ENCODE measurements around the gene C1QTNF2.
"Not testable (repeated sequence)": the region's sequence is repeated elsewhere in the genome, so short reads cannot be mapped to it uniquely, and the experiment has no call there.

The C1QTNF2 gene

DNA sequence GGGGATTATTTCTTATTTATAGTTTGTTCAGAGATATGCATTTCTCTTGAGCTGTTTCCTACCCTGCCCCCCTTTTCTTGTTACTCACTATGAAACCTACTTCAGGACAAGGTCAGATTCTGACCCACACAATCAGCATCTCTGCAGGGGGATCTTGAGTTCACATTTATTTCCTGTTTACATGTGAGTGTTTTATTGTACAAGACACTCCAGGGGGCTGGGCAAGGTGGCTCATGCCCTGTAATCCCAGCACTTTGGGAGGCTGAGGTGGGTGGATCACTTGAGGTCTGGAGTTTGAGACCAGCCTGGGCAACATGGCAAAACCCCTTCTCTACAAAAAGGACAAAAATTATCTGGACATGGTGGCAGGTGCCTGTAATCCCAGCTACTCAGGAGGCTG lies 29.9 kb downstream of the C1QTNF2 start:
- FAIRE-seq: not testable (repeated sequence)

DNA sequence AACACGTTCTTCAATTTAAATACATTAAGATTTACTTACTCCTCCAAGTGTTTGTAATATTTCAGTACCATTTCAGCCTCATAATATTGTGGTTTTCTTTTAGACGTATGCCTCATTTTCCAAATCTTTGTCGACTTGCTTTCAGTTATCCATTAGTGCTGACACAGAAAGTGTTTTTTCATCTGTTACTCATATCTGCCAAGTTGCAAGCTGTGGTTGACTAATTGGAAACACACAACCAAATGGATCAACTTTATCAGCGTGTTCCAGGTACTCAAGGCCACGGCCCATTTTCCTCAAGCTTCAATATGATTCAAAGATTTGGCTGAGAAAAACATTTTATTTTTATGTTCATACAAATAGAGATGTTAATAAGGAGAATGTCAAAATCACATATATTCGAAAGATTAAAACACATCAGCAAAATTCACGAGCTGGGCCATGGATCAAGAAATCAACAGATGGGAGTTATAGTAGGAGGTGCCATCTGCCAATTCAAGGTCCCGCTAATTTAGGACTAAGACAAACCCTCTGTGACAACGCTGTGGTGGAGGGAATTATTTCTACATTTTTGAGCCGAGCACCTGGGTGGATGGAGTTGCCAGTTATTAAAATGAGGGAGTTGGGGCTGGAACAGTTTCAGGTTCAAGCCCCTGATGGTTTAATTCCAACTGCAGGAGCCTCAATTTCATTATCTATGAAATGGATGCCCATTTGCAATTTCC lies 30.9 kb downstream of the C1QTNF2 start:
- FAIRE-seq: no peak

DNA sequence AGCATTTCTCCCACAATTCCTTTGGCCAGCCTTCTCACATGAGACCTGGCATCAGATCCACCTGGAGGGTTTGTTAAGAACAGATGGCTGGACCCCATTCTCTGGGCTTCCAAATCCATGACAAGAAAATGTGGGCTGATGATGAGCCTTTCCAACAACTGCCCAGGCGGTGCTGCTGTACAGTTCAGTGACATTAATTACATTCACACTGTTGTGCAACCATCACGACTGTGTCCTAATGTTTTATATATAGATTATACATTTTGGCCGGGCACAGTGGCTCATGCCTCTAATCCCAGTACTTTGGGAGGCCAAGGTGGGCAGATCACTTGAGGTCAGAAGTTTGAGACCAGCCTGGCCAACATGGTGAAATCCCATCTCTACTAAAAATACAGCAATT lies 35.7 kb downstream of the C1QTNF2 start:
- not testable (repeated sequence) for FAIRE-seq

DNA sequence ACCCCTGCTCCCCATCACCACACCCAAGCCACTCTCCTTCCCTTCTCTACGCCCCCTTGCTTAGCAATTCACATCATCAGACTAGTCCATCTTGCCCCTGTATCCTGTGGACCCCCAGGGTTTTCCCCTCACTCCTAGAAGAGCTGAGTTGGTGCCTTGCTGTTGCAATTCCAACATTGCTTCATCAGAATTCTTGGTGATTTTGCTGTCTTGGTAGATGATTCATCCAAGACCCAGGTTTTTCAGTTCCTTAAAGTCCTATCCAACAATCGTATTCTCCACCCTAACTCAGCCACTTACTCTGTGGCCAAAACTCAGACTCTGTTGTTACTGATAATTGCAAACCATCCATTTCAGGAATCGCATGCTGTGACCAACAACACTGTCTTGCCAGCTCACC lies 36.7 kb downstream of the C1QTNF2 start:
- FAIRE-seq: no peak

DNA sequence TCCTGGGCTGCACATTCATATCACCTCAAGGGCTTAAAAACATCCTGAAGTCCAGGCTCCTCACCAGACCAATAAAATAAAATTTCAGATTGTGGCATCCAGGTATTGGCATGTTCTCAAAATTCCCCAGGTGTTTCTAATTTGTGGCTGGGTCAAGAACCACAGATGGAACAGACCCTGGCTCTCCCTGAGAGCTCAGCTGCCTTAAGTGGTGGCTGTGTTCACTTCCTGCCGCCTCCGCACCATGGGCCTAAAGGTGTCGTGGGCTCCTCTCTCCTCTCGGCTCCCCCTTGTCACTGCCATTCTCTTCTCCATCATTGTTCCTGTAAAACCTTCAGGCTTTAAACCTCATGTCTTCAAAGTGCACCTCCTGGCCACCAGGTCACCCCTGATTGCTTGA lies 40.2 kb downstream of the C1QTNF2 start:
- no peak for FAIRE-seq

DNA sequence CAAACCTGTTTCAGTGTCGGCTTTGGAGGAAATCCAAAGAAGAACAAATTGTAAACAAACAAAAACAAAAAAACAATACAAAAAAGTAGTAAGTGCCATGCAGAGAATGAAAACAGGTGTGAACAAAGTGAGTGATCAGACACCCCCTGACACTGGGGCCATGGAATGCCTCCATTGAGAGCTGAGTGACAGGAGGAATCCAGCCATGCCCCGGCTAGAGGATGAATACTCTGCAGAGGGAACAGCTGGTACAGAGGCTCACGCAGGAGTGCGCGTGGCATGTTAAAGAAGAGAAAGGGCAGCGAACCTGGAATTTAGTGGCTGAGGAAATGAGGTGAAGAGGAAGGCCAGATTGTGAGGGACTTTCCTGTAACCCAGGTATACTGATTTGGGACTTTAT lies 42.6 kb downstream of the C1QTNF2 start:
- no peak for FAIRE-seq

DNA sequence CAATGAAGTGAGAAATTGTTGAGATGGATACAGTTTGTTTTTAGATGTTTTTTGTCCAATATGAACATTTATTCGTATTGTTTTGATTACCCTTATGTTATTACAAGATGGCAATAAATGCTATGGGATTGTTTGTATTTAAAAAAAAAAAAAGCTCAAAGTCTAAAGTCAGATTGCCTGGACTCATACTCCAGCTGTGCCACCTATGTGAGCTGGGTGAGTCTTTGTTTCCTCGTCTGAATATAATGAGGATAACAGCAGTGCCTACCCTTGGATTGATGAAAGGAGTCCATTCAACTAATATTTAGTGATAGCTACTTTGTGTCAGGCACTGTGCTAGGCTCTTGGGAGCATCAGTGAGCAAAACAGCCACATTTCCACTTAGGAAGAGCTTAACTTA lies 43.4 kb downstream of the C1QTNF2 start:
- FAIRE-seq: no peak

DNA sequence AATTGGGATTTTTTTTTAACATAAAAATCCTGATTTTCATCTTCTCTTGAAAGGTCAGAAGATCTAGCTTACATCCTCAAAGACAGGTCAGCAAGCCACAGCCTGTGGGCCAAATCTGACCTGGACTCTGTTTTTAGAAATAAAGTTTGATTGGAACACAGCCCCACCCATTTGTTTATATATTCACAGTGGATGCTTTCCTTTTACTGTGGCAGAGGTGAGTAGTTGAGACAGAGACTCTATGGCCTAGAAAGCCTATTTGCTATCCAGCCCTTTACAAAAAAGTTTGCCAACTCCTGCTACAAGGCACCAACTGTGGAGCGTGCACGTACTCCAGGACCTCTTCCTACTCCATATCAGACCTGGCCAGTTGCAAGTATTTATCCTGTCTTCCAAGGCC lies 44.7 kb downstream of the C1QTNF2 start:
- FAIRE-seq: no peak

DNA sequence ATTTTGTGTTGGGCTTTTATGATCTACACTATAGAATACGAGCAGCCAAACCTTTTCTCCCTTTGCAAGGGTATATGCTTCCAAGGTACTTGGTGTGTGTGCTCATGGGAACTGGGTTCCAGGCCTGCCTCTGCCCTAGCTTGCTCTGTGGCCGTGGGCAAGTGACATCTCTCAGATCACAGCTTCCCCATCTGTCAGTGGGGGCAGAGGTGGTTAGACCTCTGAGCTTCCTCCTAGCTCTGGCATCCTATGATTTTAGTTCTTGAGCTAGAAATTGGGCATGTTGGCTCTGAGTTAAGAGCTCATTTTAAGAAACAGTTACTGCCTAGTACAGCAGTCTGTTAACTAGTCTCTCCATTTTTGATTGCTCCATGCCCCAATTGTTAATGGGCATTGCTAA lies 45.5 kb downstream of the C1QTNF2 start:
- FAIRE-seq: no peak

DNA sequence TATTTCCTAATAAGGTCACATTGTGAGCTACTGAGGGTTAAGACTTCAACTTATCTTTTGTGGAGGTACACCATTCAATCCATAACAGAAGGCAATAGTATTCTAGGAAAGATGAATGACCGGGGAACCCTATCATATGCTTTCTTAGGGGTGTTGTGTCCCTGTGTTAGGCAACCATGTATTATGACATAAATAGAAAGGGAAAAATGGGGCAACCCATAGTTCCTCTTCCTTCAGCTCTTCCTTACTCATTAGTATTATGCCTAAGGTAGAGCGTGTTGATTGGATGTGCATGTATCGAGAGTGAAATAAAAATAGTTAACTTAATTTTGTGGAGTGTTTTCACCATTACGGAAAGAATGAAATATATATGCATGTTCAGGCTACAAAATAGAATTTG lies 52.0 kb downstream of the C1QTNF2 start:
- FAIRE-seq: no peak

DNA sequence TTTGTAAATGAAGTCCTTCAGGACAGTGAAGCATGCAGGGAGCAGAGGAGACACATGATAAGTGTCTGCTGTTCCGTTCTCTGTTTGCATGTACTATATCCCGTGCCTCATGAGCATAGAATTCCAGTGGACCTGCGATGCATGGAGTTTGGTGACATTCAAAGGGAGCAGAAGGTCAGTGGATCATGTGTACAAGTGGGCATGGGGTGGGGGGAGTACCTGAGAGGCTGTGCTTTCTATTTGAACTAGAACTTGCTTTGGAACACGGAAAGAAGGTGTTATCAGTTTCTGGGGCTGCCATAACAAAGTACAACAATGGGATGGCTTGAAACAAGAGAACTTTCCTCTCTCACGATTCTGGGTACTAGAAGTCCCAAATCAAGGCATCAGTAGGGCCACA lies 53.0 kb downstream of the C1QTNF2 start:
- FAIRE-seq: no peak

DNA sequence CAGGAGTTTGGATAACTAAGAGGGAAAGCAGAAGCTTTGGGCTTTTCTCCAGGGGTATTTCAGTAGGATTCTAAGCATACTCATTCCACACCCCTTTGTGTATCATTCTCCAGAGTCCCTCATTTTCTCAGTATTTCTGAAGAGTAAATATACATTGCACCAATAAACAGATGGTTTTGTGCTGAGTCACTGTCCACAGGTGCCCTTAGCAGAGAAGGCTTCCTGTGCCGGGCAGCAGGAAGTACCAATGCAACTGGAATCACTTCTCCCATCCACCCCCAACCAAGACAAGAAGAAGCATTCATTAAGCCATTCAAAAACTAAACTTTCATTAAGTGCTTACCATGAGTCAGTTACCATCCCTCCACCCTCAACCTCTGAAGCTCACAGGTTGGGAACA lies 54.5 kb downstream of the C1QTNF2 start:
- FAIRE-seq: peak; percentile 36

DNA sequence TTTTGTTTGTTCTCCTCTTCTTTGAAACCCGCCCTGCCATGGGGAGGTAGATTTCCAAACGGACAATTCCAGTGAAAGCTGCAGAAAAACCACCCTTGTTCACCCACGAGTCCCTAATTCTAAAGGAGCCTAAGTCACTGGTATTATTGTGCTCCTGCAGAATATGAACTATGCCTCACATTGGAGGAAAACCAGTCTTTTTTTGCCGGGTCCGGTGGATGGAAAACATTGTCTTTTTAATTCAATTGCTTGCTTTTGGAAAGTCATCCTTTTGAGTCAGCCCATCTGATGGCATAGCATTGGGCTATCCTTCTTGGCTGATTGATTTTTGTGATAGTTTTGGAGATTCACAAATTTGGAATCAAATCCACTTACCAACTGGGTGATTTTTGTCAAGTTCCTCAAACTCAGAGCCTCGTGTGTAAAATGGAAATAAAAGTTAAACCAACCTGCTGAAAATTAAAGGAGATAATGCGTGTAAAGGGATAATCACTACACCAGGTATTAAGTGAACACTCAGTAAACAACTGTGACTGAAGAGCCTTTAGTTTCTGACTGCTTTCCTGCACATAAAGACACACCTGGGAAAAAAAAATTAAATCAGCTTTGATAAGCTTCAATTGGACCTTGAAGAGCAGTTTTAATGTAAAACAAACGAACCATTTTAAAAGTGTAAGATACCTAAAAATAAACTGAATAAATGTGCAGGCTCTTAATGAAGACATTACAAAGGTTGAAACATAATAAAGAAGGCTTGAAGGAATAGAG lies 57.3 kb downstream of the C1QTNF2 start:
- no peak for FAIRE-seq

DNA sequence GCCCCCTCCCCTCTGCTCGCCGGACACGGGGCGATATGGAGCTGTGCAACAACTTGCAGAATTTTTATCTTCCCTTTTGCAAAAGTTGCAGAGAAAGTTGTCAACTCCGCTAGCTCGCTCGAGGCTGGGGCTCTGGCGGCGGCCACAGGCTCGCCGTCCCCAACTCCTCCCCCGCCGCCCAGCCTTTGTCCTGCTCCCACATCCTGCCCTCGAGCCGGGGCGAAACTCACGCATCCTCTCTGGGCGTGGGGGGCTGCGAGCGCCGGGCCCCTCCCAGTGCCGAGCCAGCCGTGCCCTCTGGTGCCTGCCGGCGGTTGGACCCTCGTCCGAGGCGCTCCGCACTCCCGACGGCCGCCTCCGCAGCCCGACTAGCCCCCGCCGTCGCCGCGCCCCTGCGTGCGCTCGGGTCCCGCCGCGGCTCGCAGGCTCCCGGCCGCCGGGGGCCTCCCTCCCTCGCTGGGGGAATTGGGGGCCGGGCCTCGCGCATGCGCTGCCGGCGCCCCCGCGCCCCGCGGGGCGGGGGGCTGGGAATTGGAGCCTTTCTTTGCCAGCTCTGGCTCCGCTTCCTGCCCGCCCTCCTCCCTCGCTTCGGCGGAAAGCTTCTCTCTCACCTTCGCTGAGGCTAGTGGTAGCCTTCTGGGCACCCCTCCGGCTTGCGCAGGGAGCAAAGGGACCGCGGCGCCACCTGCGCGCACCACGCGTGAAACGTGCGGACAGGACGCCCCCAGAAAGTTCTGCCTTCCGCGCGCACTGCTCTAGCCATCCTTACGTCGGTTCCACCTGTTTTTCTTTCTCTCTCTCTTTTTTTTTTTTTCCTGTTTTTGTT lies 58.1 kb downstream of the C1QTNF2 start, which contains the start of gene CCNJL:
Gene CCNJL, minus strand, starts transcription at position 431 of the 826 bp plus-strand sequence. CDS start 641 bp downstream, outside the sequence.
- no peak for FAIRE-seq

DNA sequence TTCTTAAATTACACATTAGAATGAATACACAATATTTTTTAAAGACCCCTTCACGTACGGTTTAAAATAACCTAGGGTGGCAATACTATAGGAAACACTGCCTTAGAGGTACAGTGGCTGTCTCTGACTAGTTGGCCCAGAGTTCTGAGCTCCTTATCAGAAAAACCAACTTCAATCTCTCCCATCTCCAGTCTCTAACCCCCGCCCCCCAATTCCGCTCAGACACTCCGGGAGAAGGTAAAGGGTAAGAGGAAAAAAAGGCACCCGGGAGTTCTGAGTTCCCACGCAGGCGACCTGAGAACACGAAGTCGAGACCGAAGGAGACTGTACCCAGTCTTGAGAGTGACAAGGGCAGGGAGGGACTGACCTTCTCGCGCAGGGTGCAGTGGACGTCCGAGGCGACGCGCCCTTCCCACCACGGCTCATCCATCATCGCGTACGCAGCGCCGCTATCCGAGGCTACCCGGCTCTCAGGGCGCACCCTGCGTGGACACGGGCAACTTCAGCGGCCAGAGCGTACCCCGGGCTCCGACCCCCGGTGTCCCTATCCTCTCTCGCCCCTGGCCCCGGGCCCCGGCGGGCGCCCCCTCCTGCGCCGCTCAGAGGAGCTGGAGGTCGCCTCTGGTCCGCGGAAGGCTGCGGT lies 58.8 kb downstream of the C1QTNF2 start:
- no peak for FAIRE-seq

DNA sequence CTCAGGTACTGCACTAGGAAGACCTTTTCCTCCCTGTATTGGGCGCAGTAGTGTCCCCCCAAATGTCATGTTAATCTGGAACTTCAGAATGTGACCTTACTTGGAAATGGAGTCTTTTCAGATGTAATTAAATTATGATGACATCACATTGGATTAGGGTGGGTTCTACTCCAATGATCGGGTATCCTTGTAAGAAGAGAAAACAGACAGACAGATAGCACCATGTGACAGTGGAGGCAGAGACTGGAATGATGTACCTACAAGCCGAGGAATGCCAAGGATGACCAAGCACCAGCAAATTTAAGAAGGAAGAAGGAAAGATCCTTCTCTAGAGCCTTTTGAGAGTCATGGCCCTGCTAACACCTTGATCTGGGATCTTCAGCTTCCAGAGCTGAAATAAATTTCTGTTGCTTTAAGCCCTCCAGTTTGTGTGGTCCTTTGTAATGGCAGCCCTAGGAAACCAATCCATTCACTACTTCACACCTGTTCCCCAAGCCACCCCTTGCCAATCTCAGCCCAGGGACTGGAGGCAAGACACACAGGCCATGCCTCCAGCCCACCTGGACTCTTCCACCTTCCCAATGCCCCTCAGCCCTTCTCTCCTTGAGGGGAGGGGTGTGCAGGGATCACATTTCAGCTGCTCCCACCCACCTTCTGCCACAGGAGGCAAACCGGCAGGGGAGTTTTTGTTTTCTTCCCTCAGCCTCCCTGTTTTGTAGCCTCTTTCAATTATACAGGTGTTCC lies 59.7 kb downstream of the C1QTNF2 start:
- no peak for FAIRE-seq

DNA sequence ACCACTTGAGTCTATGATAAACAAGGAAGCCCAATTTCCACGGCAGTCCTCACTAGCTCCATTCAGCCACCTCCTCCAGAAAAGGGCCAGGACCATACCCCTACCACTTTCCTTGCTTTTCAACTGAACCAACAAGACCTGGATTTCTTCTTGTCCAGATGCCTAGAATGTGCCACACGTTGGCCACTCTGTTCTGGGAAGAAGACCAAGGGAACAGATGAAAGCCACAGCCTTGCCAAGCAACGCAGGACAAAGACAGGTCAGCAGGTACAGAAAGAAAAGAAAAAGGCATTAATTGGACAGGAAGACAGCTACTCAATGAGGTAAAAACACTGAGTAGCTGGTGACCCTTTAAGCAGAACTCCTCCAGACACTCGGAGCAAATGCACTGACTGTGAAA lies 60.3 kb downstream of the C1QTNF2 start:
- no peak for FAIRE-seq

DNA sequence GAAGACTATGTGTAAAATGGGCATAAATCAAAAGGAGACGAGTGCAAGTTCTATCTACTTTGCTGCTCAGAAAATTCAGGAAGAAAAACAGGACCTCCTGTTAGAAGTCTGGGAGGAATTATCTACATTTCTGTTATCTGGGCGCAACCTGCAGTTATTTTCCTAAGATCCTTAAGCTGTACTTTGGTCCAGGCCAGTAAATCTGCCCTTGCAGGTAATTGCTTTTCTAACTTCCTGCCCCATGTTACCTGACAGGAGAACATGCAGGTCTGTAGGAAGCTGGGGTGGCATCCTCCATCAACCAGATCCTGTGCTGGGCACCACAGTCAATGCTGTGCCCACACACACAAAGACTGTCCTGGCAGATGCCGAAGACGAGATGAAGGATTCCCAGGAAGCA lies 63.7 kb downstream of the C1QTNF2 start:
- no peak for FAIRE-seq

DNA sequence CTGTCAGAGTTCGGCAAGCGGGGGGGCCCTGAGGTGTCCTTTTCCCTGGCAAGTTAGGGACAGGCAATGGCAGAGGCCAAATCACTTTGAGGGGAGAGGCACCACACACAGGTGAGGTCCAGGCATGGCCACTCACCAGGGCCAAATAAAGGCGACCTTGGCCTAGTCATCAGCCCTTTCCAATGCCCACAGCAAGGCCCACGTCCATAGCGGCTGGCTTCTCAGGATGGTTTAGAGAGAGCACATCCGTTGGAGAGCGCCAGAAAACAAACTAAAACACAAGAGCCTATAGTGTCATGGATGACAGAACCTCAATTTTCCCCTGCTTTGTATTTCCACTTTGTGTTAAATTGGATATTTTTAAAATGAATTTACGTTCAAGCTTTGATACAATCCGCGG lies 65.1 kb downstream of the C1QTNF2 start:
- no peak for FAIRE-seq

DNA sequence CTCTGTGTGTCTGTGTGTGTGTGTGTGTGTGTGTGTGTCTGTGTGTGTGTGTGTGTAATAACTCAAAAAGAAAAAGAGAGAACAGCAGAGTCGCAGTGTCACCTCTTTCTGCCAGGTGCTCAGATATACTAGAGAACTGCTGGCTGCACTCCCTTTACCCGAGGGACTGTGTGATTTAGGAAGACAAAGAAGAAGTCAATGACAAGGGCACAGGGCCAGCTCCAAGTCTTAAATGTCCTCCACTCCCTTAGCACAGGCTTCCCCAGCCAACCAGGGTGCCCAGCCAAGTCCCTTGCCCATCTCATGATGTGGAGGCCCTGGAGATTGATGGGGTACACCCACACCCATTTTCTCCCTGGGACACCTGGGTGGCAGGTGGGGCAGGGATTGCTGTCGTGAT lies 66.7 kb downstream of the C1QTNF2 start:
- FAIRE-seq: no peak

DNA sequence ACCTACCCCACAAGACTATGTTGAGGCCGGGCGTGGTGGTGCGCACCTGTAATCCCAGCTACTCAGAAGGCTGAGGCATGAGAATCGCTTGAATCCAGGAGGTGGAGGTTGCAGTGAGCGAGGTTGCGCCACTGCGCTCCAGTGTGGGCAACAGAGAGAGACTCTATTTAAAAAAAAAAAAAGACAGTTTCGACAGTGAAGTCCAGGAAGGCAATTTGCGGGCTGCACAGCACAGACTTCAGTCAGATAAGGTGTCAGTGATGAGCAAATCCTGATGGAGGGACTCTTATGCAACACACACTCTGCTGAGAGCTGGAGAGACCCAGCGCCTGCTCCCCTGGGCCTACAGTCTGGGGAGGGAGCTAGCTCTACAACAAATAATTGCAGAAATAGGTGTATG lies 72.2 kb downstream of the C1QTNF2 start:
- no peak for FAIRE-seq

DNA sequence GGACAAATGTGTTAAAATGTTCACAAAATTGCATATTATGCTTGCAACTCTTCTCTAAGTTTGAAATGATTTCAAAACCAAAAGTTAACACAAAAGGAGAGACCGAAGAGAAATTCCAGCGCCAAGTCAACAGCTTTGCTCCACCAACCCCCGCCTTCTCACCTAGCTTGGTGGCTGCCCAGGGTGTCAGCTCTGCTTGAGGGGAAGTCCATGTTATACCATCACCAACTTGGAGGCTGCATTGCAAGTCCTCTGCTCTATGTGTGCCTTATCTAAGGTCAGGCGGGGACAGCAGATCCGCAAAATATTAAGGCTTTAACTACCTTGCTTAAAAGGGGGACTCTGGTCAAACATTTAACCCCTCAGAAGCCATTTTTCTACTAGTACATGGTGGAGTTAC lies 72.7 kb downstream of the C1QTNF2 start:
- FAIRE-seq: no peak
